ENCODE data around the gene CCDC148.
A peak's percentile ranks its signal among the peaks of the same experiment; 100 is the strongest.
"Not testable (repeated sequence)": the region's sequence is repeated elsewhere in the genome, so short reads cannot be mapped to it uniquely, and the experiment has no call there.

CCDC148 gene

GRCh38 chr2:158477202-158477601 is 20.6 kb upstream of the CCDC148 start:
- POLR2A ChIA-PET, result no interaction called here
- CTCF ChIA-PET, result interaction anchor here (1.1 to 2.5 kb wide), 3 partner anchors 11 to 20 kb away, joined by 3 to 11 read pairs (median 4); partner anchors contain the start of genes CCDC148 and PKP4

DNA sequence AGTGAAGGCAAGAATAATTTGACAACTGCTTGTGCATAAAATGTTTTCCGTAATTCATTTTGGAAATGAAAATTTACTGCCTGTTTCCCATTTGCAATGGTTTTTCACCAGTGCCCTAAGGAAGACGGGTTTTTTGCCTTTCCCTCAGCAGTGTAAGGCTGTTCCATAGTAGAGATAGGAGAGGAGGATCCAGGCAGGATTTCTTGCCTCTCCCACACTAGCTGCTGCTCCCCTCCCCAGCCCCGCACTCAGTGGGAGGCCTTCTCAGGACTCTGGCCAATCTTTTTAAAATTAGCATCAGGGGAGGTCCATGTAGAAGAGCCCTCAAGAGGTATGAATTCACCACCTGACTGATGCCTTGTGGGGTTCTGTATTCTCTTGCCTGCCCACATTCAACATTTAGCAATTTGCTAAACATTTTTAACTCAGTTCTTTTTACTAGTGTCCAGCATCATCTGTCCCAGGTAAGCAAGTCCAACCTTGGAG is 18.0 kb upstream of the CCDC148 start:
- POLR2A ChIA-PET; H3K4me3 ChIP-seq (ENCODE audit: low read depth, low read length); DNase-seq (ENCODE audit: low read depth, low spot score): not testable (repeated sequence)
- CTCF ChIA-PET, result interaction anchor here (1.3 kb wide), 1 partner anchor 11 kb away, joined by 4 read pairs; no protein-coding TSS in a partner anchor

More at GRCh38 chr2:158477202-158477601, 20.6 kb upstream of the CCDC148 start:
- no peak for TF ChIP-seq CTCF (IDR thresholded peaks at IDR 0.05; ENCODE audit: insufficient read depth, low read length, missing control alignments)
- DNase-seq (ENCODE audit: low read depth, low spot score), result no peak
- H3K4me3 ChIP-seq (ENCODE audit: low read depth, low read length), result no peak overlapping the region

- TF ChIP-seq CTCF (IDR thresholded peaks at IDR 0.05; ENCODE audit: insufficient read depth, low read length, missing control alignments), result no peak
- CTCF ChIA-PET, result interaction anchor here (1.3 to 1.4 kb wide), 2 partner anchors 11 to 16 kb away, joined by 4 to 5 read pairs; no protein-coding TSS in a partner anchor
- POLR2A ChIA-PET, result no interaction called here
- H3K4me3 ChIP-seq (ENCODE audit: low read depth, low read length), result no peak overlapping the region
- no peak for DNase-seq (ENCODE audit: low read depth, low spot score)
Measured at GRCh38 chr2:158473719-158474392, 17.3 kb upstream of the CCDC148 start.

DNA sequence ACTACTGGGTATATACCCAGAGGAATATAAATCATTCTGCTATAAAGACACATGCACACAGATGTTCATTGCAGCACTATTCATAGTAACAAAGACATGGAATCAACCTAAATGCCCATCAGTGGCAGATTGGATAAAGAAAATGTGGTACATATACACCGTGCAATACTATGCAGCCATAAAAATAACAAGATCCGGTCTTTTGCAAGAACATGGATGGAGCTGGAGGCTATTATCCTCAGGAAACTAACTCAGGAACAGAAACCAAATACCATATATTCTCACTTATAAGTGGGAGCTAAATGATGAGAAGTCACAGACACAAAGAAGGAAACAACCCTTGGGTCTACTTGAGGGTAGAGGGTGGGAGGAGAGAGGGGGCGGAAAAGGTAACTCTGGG is 16.7 kb upstream of the CCDC148 start:
- CTCF ChIA-PET, result interaction anchor here (1.1 to 1.4 kb wide), 2 partner anchors 12 to 15 kb away, joined by 3 to 5 read pairs; no protein-coding TSS in a partner anchor
- POLR2A ChIA-PET; H3K4me3 ChIP-seq (ENCODE audit: low read depth, low read length); DNase-seq (ENCODE audit: low read depth, low spot score): not testable (repeated sequence)

DNA sequence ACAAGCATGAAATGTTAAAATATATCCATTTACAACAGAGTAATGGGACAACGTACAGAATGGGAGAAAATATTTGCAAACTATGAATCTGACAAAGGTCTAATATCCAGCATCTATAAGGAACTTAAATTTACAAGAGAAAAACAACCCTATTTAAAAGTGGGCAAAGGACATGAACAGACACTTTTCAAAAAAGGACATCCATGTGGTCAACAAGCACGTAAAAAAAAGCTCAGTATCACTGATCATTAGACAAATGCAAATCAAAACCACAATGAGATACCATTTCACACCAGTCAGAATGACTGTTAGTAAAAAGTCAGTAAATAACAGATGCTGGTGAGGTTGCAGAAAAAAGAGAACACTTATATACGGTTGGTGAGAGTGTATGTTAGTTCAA is 16.3 kb upstream of the CCDC148 start:
- CTCF ChIA-PET, result interaction anchor here (1.1 to 1.4 kb wide), 2 partner anchors 13 to 15 kb away, joined by 3 to 5 read pairs; no protein-coding TSS in a partner anchor
- POLR2A ChIA-PET; DNase-seq (ENCODE audit: low read depth, low spot score); H3K4me3 ChIP-seq (ENCODE audit: low read depth, low read length): not testable (repeated sequence)

GRCh38 chr2:158467248-158467647 is 10.7 kb upstream of the CCDC148 start:
- no peak for TF ChIP-seq CTCF (IDR thresholded peaks at IDR 0.05; ENCODE audit: insufficient read depth, low read length, missing control alignments)
- ChIA-PET POLR2A (no interaction called here), CTCF (interaction anchor here (1.0 kb wide), 1 partner anchor 9 kb away, joined by 3 read pairs; no protein-coding TSS in a partner anchor)
- DNase-seq (ENCODE audit: low read depth, low spot score), result no peak
- no peak overlapping the region for H3K4me3 ChIP-seq (ENCODE audit: low read depth, low read length)

- no peak for DNase-seq (ENCODE audit: low read depth, low spot score)
- POLR2A ChIA-PET, result interaction anchor here (1.2 kb wide), 1 partner anchor 8 kb away, joined by 3 read pairs; the partner anchor contains the start of gene PKP4
- CTCF ChIA-PET, result interaction anchor here (0.8 to 1.1 kb wide), 2 partner anchors 281 to 289 kb away, joined by 3 read pairs; no protein-coding TSS in a partner anchor
- no peak overlapping the region for H3K4me3 ChIP-seq (ENCODE audit: low read depth, low read length)
- peak; percentile 19 for TF ChIP-seq CTCF (IDR thresholded peaks at IDR 0.05; ENCODE audit: insufficient read depth, low read length, missing control alignments)
Measured at GRCh38 chr2:158464426-158465281, 8.1 kb upstream of the CCDC148 start.
